Stimulated activated CD4-positive, alpha-beta T cell treated with anti-CD3 and anti-CD28 coated beads, Interleukin-15, amount 100 ng/mL, for 48 hours (primary cell): ENCODE data around the gene LHFPL5.

ENCODE experiments used
- DNase-seq, 2 donors: peaks; one replicate each; pipeline ENCODE4 v3.0.0-alpha.2; 2020; ENCODE audit warnings: low read depth in 2 of 2

The LHFPL5 gene

GRCh38 chr6:35794536-35795452 lies 10.4 kb upstream of the LHFPL5 start:
- DNase-seq, result no peak

- no peak for DNase-seq
Measured at GRCh38 chr6:35795453-35796071, 9.6 kb upstream of the LHFPL5 start.

- DNase-seq, result no peak
Measured at GRCh38 chr6:35796236-35796635, 8.9 kb upstream of the LHFPL5 start.

- DNase-seq, result no peak
Measured at GRCh38 chr6:35797837-35798526, 7.2 kb upstream of the LHFPL5 start.

GRCh38 chr6:35798706-35799105 lies 6.4 kb upstream of the LHFPL5 start:
- no peak for DNase-seq

GRCh38 chr6:35801148-35801547 lies 4.0 kb upstream of the LHFPL5 start:
- no peak for DNase-seq

GRCh38 chr6:35808688-35809087 lies 3.5 kb downstream of the LHFPL5 start:
- no peak for DNase-seq

- no peak for DNase-seq
Measured at GRCh38 chr6:35809809-35810208, 4.7 kb downstream of the LHFPL5 start.

- no peak for DNase-seq
Measured at GRCh38 chr6:35810971-35811698, 6.0 kb downstream of the LHFPL5 start.

- no peak for DNase-seq
Measured at GRCh38 chr6:35811699-35811995, 6.5 kb downstream of the LHFPL5 start.

GRCh38 chr6:35817515-35817914 lies 12.4 kb downstream of the LHFPL5 start:
- no peak for DNase-seq

- no peak for DNase-seq
Measured at GRCh38 chr6:35823601-35824000, 18.4 kb downstream of the LHFPL5 start.

- no peak for DNase-seq
Measured at GRCh38 chr6:35824552-35825192, 19.5 kb downstream of the LHFPL5 start.

- DNase-seq, result no peak
Measured at GRCh38 chr6:35829306-35829705, 24.2 kb downstream of the LHFPL5 start.

GRCh38 chr6:35831257-35832007 lies 26.3 kb downstream of the LHFPL5 start:
- DNase-seq, result no peak

- no peak for DNase-seq
Measured at GRCh38 chr6:35833536-35833935, 28.4 kb downstream of the LHFPL5 start.

- DNase-seq, result no peak
Measured at GRCh38 chr6:35839019-35839418, 33.9 kb downstream of the LHFPL5 start.

- no peak for DNase-seq
Measured at GRCh38 chr6:35842381-35842780, 37.2 kb downstream of the LHFPL5 start.

- DNase-seq, result no peak
Measured at GRCh38 chr6:35844290-35844689, 39.1 kb downstream of the LHFPL5 start.

GRCh38 chr6:35850208-35850607 lies 45.1 kb downstream of the LHFPL5 start:
- DNase-seq, result no peak

- DNase-seq, result no peak
Measured at GRCh38 chr6:35852994-35853393, 47.8 kb downstream of the LHFPL5 start.
